SK-N-SH (cell line): ENCODE measurements around the gene SPOP. TPM values are rescaled to one million over a fixed set of nuclear protein-coding genes. Genes with fewer than 3 reads are reported as not detected.

ENCODE experiments used
- CTCF ChIA-PET: fragments of 300-600, 350-600 bp; formaldehyde crosslinking; extraction: SDS; loops from one replicate; lab custom pipeline; 2021; lab: Yijun Ruan, JAX
- POLR2A ChIA-PET: fragments of 350-600 bp; sonication (Branson Sonifier 250); formaldehyde crosslinking; extraction: SDS; loops from one replicate; lab custom pipeline; 2020; ENCODE audit warnings: antibody characterized with exemption, inconsistent platforms; lab: Yijun Ruan, JAX
- DNase-seq: peaks from one replicate; pipeline ENCODE4 v3.0.0; 2012
- H2AFZ ChIP-seq: fragments of 200-600 bp; sonication (generic); 2 replicates; pipeline ENCODE4 v1.8.1; 2016; ENCODE audit warnings: antibody characterized with exemption, mild to moderate bottlenecking, low read depth
- H3F3A ChIP-seq: fragments of 200-600 bp; sonication (generic); replicated peaks from 2 replicates; pipeline ENCODE3; 2016; ENCODE audit warnings: antibody characterized with exemption, mild to moderate bottlenecking; ENCODE audit not compliant: insufficient read depth
- H3K27ac ChIP-seq, 2 experiments: fragments of 200-500 bp in 1 of 2; fragments of 200-600 bp in 1 of 2; sonication (Bioruptor generic) in 1 of 2; sonication (generic), shearing (Covaris generic) in 1 of 2; 2 replicates each; pipeline versions ENCODE4 v1.5.1 to v1.6.1; 2014 to 2016; ENCODE audit warnings: low read depth in 2 of 2, inconsistent platforms in 1 of 2, low read length in 1 of 2, mild to moderate bottlenecking in 1 of 2, mixed read lengths in 1 of 2
- H3K27me3 ChIP-seq: fragments of 200-600 bp; sonication (generic), shearing (Covaris generic); 2 replicates; pipeline ENCODE4 v1.6.1; 2016; ENCODE audit warnings: mixed run types; ENCODE audit not compliant: insufficient read depth
- H3K36me3 ChIP-seq, 2 experiments: fragments of 200-500 bp in 1 of 2; fragments of 200-600 bp in 1 of 2; sonication (Bioruptor generic) in 1 of 2; sonication (generic) in 1 of 2; replicated peaks in 1 of 2; 2 replicates each; pipeline versions ENCODE3 to v1.5.1; 2014 to 2016; ENCODE audit warnings: low read length in 1 of 2, mild to moderate bottlenecking in 1 of 2; ENCODE audit not compliant: insufficient read depth in 2 of 2, control insufficient read depth in 1 of 2
- H3K4me1 ChIP-seq, 2 experiments: fragments of 200-500 bp in 1 of 2; fragments of 200-600 bp in 1 of 2; sonication (Bioruptor generic) in 1 of 2; sonication (generic), shearing (Covaris generic) in 1 of 2; 2 replicates each; pipeline versions ENCODE4 v1.5.1 to v1.6.1; 2014 to 2016; ENCODE audit warnings: low read depth in 1 of 2, low read length in 1 of 2, mixed run types in 1 of 2; ENCODE audit not compliant: insufficient read depth in 2 of 2, control insufficient read depth in 1 of 2
- H3K4me2 ChIP-seq: fragments of 200-600 bp; sonication (generic), shearing (Covaris generic); 2 replicates; pipeline ENCODE4 v1.6.1; 2017; ENCODE audit warnings: mixed run types
- H3K4me3 ChIP-seq, 2 experiments: fragments of 200-500 bp in 1 of 2; fragments of 200-600 bp in 1 of 2; sonication (Bioruptor generic) in 1 of 2; sonication (generic), shearing (Covaris generic) in 1 of 2; 2 replicates each; pipeline versions ENCODE4 v1.5.1 to v1.8.1; 2014 to 2016; ENCODE audit warnings: low read depth in 2 of 2, inconsistent platforms in 1 of 2, low read length in 1 of 2, mild to moderate bottlenecking in 1 of 2, mixed read lengths in 1 of 2, moderate library complexity in 1 of 2
- H3K79me2 ChIP-seq: fragments of 200-600 bp; sonication (generic); 2 replicates; pipeline ENCODE4 v1.8.1; 2017; ENCODE audit warnings: mild to moderate bottlenecking; ENCODE audit not compliant: insufficient read depth
- H3K9ac ChIP-seq: fragments of 200-600 bp; sonication (generic); 2 replicates; pipeline ENCODE4 v1.6.1; 2017; ENCODE audit warnings: mixed run types
- H3K9me2 ChIP-seq: fragments of 200-600 bp; sonication (generic); 2 replicates; pipeline ENCODE4 v1.6.1; 2017; ENCODE audit warnings: mixed run types
- H3K9me3 ChIP-seq: fragments of 200-600 bp; sonication (generic); 2 replicates; pipeline ENCODE4 v1.6.1; 2017; ENCODE audit warnings: mixed run types, mild to moderate bottlenecking, moderate library complexity
- H4K20me1 ChIP-seq: fragments of 200-600 bp; sonication (generic); 2 replicates; pipeline ENCODE4 v1.6.1; 2017; ENCODE audit warnings: mild to moderate bottlenecking, mixed run types; ENCODE audit not compliant: insufficient read depth
- EZH2phosphoT487 ChIP-seq: fragments of 200-600 bp; sonication (generic); IDR thresholded peaks from 2 replicates; pipeline ENCODE4 v1.6.1; 2017; ENCODE audit warnings: low read depth, mixed run types, mild to moderate bottlenecking, antibody characterized with exemption, moderate library complexity, borderline replicate concordance
- FOXJ3 ChIP-seq: sonication (generic); formaldehyde crosslinking; IDR thresholded peaks from 2 replicates; pipeline ENCODE4 v1.5.1; 2020; ENCODE audit warnings: mild to moderate bottlenecking, missing genetic modification reagents
- RFX5 ChIP-seq: IDR thresholded peaks from 2 replicates; pipeline ENCODE4 v1.6.1; 2012; ENCODE audit warnings: mild to moderate bottlenecking, improper control_type of control experiment, low read length
- whole genome bisulfite sequencing: methylation state at CpG from one replicate; pipeline ENCODE4 v1.1.6; 2017; ENCODE audit warnings: low lambda C conversion rate; 5-methylcytosine and 5-hydroxymethylcytosine counted together
- polyA plus RNA-seq, 3 experiments: library from polyadenylated mRNA; depleted of rRNA; stranded (reverse); fragments of >200 nt; gene quantifications; 2 replicates each; pipeline ENCODE4 v1.2.3, GENCODE V29; 2012
- TF ChIP-seq, protein P1 (sequence below): IDR thresholded peaks from 2 replicates; pipeline ENCODE4 v1.4.0; 2012; ENCODE audit warnings: low read depth
- TF ChIP-seq, protein P2 (sequence below): IDR thresholded peaks from 2 replicates; pipeline ENCODE4 v1.4.0; 2012; ENCODE audit warnings: low read depth, borderline replicate concordance
- TF ChIP-seq, protein P3 (sequence below): fragments of 150-350 bp; IDR thresholded peaks from 2 replicates; pipeline ENCODE4 v1.6.1; 2017; ENCODE audit warnings: antibody characterized with exemption, low read length, low read depth, borderline replicate concordance
- TF ChIP-seq, protein P4 (sequence below): fragments of 200-600 bp; sonication (generic); IDR thresholded peaks from 2 replicates; pipeline ENCODE4 v1.6.1; 2017; ENCODE audit warnings: antibody characterized with exemption, mild to moderate bottlenecking, moderate library complexity

Gene SPOP
- polyA plus RNA-seq, 1 of the 3 experiments (the other 2 are of a cell fraction) = 54.0 TPM

DNA sequence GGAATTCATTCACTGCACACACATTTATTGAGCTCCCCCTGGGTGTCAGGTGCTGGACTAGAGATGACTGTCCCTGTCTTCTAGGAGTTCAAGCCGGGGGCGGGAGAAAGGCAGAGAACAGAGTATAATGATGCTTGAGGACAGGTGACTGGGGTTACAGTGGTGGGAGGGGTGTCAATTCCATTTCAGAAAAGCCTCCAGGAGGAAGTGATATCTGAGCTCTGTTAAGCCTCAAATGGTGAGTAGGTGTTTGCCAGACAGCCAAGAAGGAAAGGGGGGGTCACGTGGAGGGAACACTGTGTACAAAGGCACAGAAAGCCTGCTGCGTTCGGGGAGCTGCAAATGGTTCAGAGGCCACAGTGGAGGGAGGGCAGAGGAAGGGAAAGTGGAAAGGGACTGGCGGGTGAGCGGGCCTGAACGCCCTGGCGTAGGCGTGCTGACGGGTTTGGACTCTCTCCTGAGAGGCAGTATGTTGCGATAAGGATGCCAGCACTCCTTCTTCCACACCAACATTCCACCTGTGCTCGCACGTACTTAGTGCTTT lies 111.9 kb downstream of the SPOP start:
- no peak overlapping the region for H2AFZ ChIP-seq
- H4K20me1 ChIP-seq = no peaks in the 10 kb centered on the region
- peaks cover 0 to 14% of the 10 kb centered on the region in 2 experiments; a peak in 1 of 4 replicates for H3K4me1 ChIP-seq
- no peak overlapping the region for H3K9ac ChIP-seq
- H3K9me3 ChIP-seq = no peaks in the 10 kb centered on the region
- WGBS = 15% methylated on average over 14 of the region's 14 CpGs
- POLR2A ChIA-PET = interaction anchor here (1.0 to 1.1 kb wide), 2 partner anchors 130 to 133 kb away, joined by 4 to 5 read pairs; no protein-coding TSS in a partner anchor
- no peak for DNase-seq
- H3K27me3 ChIP-seq = peaks cover 63% of the 10 kb centered on the region
- CTCF ChIA-PET = interaction anchor here (1.0 to 48.9 kb wide), 10 partner anchors 10 to 433 kb away, joined by 3 to 2107 read pairs (median 14); partner anchors contain the start of genes NXPH3, SLC35B1 and SPOP
- TF ChIP-seq, protein P1, sequence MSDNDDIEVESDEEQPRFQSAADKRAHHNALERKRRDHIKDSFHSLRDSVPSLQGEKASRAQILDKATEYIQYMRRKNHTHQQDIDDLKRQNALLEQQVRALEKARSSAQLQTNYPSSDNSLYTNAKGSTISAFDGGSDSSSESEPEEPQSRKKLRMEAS = no peak
- TF ChIP-seq EZH2phosphoT487 (no peak), FOXJ3 (CRISPR knock-in tag) (no peak)
- TF ChIP-seq, protein P2, sequence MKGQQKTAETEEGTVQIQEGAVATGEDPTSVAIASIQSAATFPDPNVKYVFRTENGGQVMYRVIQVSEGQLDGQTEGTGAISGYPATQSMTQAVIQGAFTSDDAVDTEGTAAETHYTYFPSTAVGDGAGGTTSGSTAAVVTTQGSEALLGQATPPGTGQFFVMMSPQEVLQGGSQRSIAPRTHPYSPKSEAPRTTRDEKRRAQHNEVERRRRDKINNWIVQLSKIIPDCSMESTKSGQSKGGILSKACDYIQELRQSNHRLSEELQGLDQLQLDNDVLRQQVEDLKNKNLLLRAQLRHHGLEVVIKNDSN = peak; percentile 57; the same call in 1 of the 2 replicates
- no peaks in the 10 kb centered on the region for H3K9me2 ChIP-seq
- H3K36me3 ChIP-seq = no peaks in the 10 kb centered on the region
- no peak overlapping the region for H3K27ac ChIP-seq
- no peak overlapping the region for H3K4me3 ChIP-seq
- H3K79me2 ChIP-seq = no peaks in the 10 kb centered on the region
- H3F3A ChIP-seq = peaks cover 12% of the 10 kb centered on the region
- H3K4me2 ChIP-seq = no peak overlapping the region

DNA sequence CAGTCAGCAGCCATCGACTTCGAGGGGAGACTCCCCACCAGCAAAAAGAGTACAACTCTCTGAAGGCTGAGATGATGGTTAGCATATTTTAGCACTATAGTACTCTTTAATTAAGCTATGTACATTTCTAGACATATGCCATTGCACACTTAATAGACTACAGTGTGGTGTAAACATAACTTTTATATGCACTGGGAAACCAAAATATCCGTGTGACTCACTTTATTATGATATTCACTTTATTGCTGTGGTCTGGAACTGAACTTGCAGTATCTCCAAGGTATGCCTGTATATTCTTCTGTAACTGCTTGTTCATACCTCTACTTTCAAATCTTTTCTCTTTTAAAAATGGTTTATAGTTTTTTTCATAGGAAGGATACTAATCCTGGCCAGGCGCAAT lies 113.3 kb downstream of the SPOP start:
- Histone ChIP-seq H3K9ac (no peak overlapping the region), H3K9me3 (no peaks in the 10 kb centered on the region), H3K9me2 (no peaks in the 10 kb centered on the region), H3K79me2 (no peaks in the 10 kb centered on the region), H3K4me1 (peaks cover 0 to 10% of the 10 kb centered on the region in 2 experiments; a peak in 1 of 4 replicates), H3K27ac (no peak overlapping the region), H4K20me1 (no peaks in the 10 kb centered on the region), H3K36me3 (no peaks in the 10 kb centered on the region), H3K4me3 (no peak overlapping the region), H3K4me2 (no peak overlapping the region), H3F3A (peaks cover 3% of the 10 kb centered on the region), H3K27me3 (peaks cover 59% of the 10 kb centered on the region), H2AFZ (no peak overlapping the region)
- no peak for TF ChIP-seq RFX5
- TF ChIP-seq, protein P3, sequence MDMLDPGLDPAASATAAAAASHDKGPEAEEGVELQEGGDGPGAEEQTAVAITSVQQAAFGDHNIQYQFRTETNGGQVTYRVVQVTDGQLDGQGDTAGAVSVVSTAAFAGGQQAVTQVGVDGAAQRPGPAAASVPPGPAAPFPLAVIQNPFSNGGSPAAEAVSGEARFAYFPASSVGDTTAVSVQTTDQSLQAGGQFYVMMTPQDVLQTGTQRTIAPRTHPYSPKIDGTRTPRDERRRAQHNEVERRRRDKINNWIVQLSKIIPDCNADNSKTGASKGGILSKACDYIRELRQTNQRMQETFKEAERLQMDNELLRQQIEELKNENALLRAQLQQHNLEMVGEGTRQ = no peak
- TF ChIP-seq, protein P4, sequence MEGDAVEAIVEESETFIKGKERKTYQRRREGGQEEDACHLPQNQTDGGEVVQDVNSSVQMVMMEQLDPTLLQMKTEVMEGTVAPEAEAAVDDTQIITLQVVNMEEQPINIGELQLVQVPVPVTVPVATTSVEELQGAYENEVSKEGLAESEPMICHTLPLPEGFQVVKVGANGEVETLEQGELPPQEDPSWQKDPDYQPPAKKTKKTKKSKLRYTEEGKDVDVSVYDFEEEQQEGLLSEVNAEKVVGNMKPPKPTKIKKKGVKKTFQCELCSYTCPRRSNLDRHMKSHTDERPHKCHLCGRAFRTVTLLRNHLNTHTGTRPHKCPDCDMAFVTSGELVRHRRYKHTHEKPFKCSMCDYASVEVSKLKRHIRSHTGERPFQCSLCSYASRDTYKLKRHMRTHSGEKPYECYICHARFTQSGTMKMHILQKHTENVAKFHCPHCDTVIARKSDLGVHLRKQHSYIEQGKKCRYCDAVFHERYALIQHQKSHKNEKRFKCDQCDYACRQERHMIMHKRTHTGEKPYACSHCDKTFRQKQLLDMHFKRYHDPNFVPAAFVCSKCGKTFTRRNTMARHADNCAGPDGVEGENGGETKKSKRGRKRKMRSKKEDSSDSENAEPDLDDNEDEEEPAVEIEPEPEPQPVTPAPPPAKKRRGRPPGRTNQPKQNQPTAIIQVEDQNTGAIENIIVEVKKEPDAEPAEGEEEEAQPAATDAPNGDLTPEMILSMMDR = no peak
- no peak for DNase-seq
- POLR2A ChIA-PET = no interaction called here
- WGBS = 8% methylated on average over 4 of the region's 4 CpGs
- CTCF ChIA-PET = interaction anchor here (0.7 to 48.9 kb wide), 13 partner anchors 9 to 434 kb away, joined by 3 to 2107 read pairs (median 6); partner anchors contain the start of genes NXPH3, SLC35B1 and SPOP
